Right atrium auricular region (tissue), 2 donors: ENCODE results near the gene FLRT2. TPM values are rescaled to one million over a fixed set of nuclear protein-coding genes. Genes with fewer than 3 reads are reported as not detected.

ENCODE experiments used
- DNase-seq: peaks from one replicate; pipeline ENCODE4 v3.0.0-alpha.2; 2019; ENCODE audit warnings: low spot score
- H3K27ac ChIP-seq, 2 donors: fragments of 200-600 bp; sonication (generic); 1 replicate in 1 of 2; 2 replicates in 1 of 2; pipeline ENCODE4 v1.5.1; 2016 to 2019
- H3K27me3 ChIP-seq, 2 donors: fragments of 200-600 bp; sonication (generic); one replicate each; pipeline versions ENCODE4 v1.5.1 to v1.6.0; 2017 to 2019
- H3K36me3 ChIP-seq: fragments of 200-600 bp; sonication (generic); one replicate; pipeline ENCODE4 v1.5.1; 2016
- H3K4me1 ChIP-seq, 2 donors: fragments of 200-600 bp; sonication (generic); one replicate each; pipeline versions ENCODE4 v1.5.1 to v1.6.0; 2017 to 2019
- H3K4me3 ChIP-seq, 2 donors: fragments of 200-600 bp; sonication (generic); 1 replicate in 1 of 2; 2 replicates in 1 of 2; pipeline ENCODE4 v1.5.1; 2017 to 2019; ENCODE audit warnings: mild to moderate bottlenecking in 1 of 2, moderate library complexity in 1 of 2
- H3K9me3 ChIP-seq, 2 donors: fragments of 200-600 bp; sonication (generic); one replicate each; pipeline ENCODE4 v1.5.1; 2019
- CTCF ChIP-seq, 2 donors: fragments of 200-600 bp; sonication (generic); IDR thresholded peaks; one replicate each; pipeline ENCODE4 v1.5.1; 2019; ENCODE audit warnings: antibody characterized with exemption in 2 of 2
- total RNA-seq, 2 donors: library from RNA; depleted of rRNA; stranded (reverse); fragments of >200 nt; gene quantifications; one replicate each; pipeline ENCODE4 v1.1.0, GENCODE V29; 2016

Gene FLRT2
- total RNA-seq, 2 donors from 2014 or later: 10.3 to 11.9 TPM

GRCh38 chr14:85663667-85664066, 133.7 kb downstream of the FLRT2 start:
- DNase-seq: no peak
- H3K4me3 ChIP-seq: no peak overlapping the region
- H3K27ac ChIP-seq: no peak overlapping the region
- H3K9me3 ChIP-seq: no peaks in the 10 kb centered on the region
- H3K4me1 ChIP-seq: no peaks in the 10 kb centered on the region
- no peaks in the 10 kb centered on the region for H3K27me3 ChIP-seq
- no peak for TF ChIP-seq CTCF (IDR thresholded peaks at IDR 0.05)
- H3K36me3 ChIP-seq: no peaks in the 10 kb centered on the region

DNA sequence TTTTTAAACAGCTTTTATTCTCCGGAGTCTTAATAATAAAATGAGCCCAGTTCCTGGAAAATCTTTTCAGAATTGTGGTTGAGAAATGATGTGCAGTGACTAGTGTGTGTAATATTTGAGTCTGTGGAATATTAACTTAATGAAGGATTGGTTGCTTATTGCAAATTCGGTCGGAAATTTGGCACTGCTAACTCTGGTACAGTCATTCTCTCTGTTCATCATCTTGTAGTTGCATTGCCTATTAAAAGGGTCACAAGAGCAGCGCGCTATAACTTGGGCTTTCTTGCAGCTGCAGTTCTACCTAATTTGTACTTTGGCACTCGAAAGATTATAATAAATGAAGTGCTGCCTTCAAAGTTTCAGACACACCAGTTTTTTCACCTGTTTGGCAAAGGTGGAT, 146.0 kb downstream of the FLRT2 start:
- no peak overlapping the region for H3K27ac ChIP-seq
- no peaks in the 10 kb centered on the region for H3K27me3 ChIP-seq
- no peaks in the 10 kb centered on the region for H3K9me3 ChIP-seq
- TF ChIP-seq CTCF (IDR thresholded peaks at IDR 0.05): no peak
- H3K4me3 ChIP-seq: no peak overlapping the region
- no peaks in the 10 kb centered on the region for H3K36me3 ChIP-seq
- H3K4me1 ChIP-seq: no peaks in the 10 kb centered on the region
- DNase-seq: no peak

DNA sequence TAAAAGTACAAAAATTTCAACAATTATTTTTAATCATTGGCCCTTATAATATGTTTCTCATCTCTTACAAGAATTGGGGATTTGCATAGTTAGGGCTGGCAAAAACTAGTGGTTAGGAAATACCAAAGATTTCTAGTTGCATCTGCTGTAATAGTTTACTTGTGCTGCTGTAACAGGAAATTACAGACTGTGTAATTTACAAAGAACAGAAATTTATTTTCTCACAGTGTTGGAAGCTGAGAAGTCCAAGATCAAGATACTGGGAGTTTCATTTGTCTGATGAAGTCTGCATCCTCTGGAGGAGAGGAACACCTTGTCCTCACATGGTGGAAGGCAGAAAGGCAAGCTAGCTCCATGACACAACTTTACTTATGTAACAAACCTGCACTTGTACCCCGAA, 157.0 kb downstream of the FLRT2 start:
- no peaks in the 10 kb centered on the region for H3K9me3 ChIP-seq
- H3K4me1 ChIP-seq: no peaks in the 10 kb centered on the region
- DNase-seq: no peak
- H3K27me3 ChIP-seq: no peaks in the 10 kb centered on the region
- H3K4me3 ChIP-seq: no peak overlapping the region
- no peaks in the 10 kb centered on the region for H3K36me3 ChIP-seq
- no peak overlapping the region for H3K27ac ChIP-seq
- TF ChIP-seq CTCF (IDR thresholded peaks at IDR 0.05): no peak

- Histone ChIP-seq H3K9me3 (no peaks in the 10 kb centered on the region), H3K27ac (no peak overlapping the region), H3K4me3 (no peak overlapping the region), H3K27me3 (no peaks in the 10 kb centered on the region), H3K4me1 (no peaks in the 10 kb centered on the region), H3K36me3 (no peaks in the 10 kb centered on the region)
- no peak for TF ChIP-seq CTCF (IDR thresholded peaks at IDR 0.05)
- no peak for DNase-seq
These were observed 157.5 kb downstream of the FLRT2 start for GRCh38 chr14:85687456-85687855.

DNA sequence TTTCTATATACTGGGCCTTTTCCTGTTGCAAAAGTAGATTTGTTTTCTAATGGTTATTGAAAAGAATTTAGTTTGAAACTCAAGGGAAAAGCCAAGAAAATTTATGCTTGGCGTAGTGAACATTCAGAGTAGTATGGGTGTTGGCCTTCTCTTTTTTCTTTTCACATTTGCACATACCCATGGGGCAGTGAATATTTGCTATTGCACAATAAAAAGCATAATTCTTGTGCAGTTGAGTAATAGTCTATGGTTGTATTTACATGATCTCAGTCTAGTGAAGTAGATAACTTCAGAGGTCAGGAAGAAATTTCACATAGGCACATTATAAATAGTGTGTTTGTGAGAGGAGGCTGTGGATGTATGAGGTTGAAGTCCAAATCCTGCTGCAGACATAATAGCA, 158.1 kb downstream of the FLRT2 start:
- DNase-seq: no peak
- Histone ChIP-seq H3K4me1 (no peaks in the 10 kb centered on the region), H3K4me3 (no peak overlapping the region), H3K27me3 (no peaks in the 10 kb centered on the region), H3K9me3 (no peaks in the 10 kb centered on the region), H3K27ac (no peak overlapping the region), H3K36me3 (no peaks in the 10 kb centered on the region)
- TF ChIP-seq CTCF (IDR thresholded peaks at IDR 0.05): no peak

GRCh38 chr14:85695300-85695699, 165.4 kb downstream of the FLRT2 start:
- H3K4me3 ChIP-seq: no peak overlapping the region
- TF ChIP-seq CTCF (IDR thresholded peaks at IDR 0.05): no peak
- H3K27me3 ChIP-seq: no peaks in the 10 kb centered on the region
- H3K36me3 ChIP-seq: no peaks in the 10 kb centered on the region
- H3K27ac ChIP-seq: no peak overlapping the region
- H3K4me1 ChIP-seq: no peaks in the 10 kb centered on the region
- H3K9me3 ChIP-seq: no peaks in the 10 kb centered on the region
- no peak for DNase-seq
